ENCODE results near the gene OTOF.

DNA sequence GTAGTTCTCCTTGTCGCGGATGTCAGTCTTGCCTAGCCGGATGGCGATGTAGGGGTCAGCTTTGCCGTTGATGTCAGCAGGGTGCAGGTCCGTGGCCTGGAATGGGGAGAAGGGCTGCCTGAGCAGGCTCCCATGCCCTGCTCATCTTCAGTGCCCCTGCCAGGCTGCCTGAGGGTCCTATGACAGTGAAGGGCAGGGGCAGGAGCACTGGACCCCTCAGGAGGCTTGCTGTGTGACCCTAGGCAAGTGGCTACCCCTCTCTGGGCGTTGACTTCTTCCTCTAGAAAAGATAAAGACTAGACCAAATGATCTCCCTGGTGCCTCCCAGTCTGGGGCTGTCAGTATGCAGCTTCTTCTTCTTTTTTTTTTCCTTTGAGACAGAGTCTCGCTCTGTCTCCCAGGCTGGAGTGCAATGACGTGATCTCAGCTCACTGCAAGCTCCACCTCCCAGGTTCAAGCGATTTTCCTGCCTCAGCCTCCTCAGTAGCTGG is 11.9 kb downstream of the OTOF start:
- TF ChIP-seq POLR2A (IDR thresholded peaks at IDR 0.05): no peak
- TF ChIP-seq, protein P1, sequence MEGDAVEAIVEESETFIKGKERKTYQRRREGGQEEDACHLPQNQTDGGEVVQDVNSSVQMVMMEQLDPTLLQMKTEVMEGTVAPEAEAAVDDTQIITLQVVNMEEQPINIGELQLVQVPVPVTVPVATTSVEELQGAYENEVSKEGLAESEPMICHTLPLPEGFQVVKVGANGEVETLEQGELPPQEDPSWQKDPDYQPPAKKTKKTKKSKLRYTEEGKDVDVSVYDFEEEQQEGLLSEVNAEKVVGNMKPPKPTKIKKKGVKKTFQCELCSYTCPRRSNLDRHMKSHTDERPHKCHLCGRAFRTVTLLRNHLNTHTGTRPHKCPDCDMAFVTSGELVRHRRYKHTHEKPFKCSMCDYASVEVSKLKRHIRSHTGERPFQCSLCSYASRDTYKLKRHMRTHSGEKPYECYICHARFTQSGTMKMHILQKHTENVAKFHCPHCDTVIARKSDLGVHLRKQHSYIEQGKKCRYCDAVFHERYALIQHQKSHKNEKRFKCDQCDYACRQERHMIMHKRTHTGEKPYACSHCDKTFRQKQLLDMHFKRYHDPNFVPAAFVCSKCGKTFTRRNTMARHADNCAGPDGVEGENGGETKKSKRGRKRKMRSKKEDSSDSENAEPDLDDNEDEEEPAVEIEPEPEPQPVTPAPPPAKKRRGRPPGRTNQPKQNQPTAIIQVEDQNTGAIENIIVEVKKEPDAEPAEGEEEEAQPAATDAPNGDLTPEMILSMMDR (IDR thresholded peaks at IDR 0.05): no peak
